Keratinocyte (primary cell): ENCODE measurements around the gene ATP8B1.

Source experiments
- CTCF ChIP-seq, 3 experiments: IDR thresholded peaks in 1 of 3; conservative IDR thresholded peaks in 1 of 3; optimal IDR thresholded peaks in 1 of 3; 2 replicates in 2 of 3; 3 replicates in 1 of 3; pipeline versions ENCODE3 to v1.5.1; 2011; ENCODE audit warnings: low read length in 3 of 3, mild to moderate bottlenecking in 3 of 3, moderate library complexity in 2 of 3, control low read depth in 1 of 3, inconsistent platforms in 1 of 3; ENCODE audit not compliant: insufficient read depth in 2 of 3; ENCODE audit errors: extremely low read depth in 1 of 3
- EZH2 ChIP-seq: IDR thresholded peaks from one replicate; pipeline ENCODE4 v1.6.1; 2012; ENCODE audit warnings: inconsistent platforms, mild to moderate bottlenecking, low read length, moderate library complexity

GRCh38 chr18:57741273-57741672 is 61.8 kb downstream of the ATP8B1 start:
- TF ChIP-seq CTCF (optimal IDR thresholded peaks at IDR 0.05 in 1 of 3, IDR thresholded peaks at IDR 0.05 in 1 of 3, conservative IDR thresholded peaks at IDR 0.05 in 1 of 3; ENCODE audit: extremely low read depth in 1 of 3, insufficient read depth in 2 of 3, low read length in 3 of 3): no peak
- no peak for TF ChIP-seq EZH2
